Fibroblast of skin of left biceps (primary cell): ENCODE measurements around the gene FIBCD1.

Experiments used
- DNase-seq, 2 experiments: peaks; one replicate each; pipeline ENCODE4 v3.0.0-alpha.2; 2013; ENCODE audit warnings: low read depth in 2 of 2

FIBCD1 gene

DNA sequence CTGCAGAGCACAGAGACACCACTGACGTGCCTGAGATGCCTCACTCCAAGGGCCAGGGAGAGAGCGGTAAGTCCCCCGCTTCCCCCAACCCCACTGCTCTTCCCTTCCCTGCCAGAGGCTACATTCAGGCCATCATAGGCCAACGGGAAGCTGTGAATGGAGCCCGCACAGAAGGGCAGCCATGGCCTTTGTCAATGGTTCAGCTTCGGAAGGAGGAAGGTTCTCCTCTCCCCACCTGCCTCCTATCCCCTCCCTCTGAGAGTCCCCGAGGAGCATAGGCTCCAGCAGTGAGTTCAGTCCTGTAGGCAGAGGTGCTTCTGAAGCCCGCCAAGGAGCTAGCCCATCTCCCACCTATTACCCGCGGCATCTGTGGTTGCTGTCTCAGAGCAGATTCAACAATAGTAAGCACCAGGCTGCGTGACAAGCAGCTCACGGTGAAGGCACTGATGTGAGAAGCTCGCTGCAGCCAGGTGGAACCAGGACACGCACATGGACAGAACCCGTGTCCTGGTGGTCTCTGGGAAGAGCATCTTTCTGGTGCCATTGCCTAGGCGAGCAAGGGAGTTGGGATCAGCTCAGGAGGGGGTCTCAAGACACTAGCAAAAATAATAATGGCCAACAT, 58.3 kb downstream of the FIBCD1 start:
- DNase-seq, result no peak

DNA sequence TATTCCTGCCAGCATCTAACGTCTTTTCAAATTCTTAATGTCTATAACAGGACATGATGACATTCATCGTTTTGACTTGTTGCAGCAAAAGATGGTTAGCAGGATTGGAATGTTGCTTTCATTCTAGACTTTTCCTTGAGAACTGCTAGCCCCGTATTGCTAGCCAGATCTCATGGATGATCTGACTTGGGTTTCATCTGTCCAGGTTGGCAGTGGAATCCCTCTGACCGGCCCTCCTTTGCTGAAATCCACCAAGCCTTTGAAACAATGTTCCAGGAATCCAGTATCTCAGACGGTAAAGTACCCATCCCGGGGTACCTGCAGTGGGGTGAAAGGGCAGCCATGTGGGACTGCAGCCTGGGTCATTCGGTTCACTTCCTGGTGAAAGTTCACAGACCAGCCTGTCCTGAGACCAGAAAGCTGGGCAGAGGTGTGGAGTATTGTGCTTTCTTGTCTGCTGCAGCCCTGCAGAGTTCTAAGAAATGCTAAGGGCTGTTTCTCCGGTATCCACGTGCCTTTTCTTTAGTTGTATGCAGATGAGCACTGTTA, 59.1 kb downstream of the FIBCD1 start:
- no peak for DNase-seq

DNA sequence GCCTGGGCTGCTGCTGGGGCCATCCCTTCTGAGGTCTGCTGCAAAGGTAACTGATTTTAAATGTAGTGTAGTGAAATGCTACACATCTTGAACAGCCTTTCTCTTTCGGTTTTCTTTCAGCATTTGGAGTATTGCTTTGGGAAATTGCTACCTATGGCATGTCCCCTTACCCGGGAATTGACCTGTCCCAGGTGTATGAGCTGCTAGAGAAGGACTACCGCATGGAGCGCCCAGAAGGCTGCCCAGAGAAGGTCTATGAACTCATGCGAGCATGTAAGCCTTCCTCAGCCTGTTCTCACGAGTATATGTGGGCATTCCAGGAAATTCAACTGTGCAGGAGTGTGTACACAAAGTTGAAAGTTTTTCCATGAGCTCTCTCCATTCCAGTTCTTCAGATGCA, 60.8 kb downstream of the FIBCD1 start:
- no peak for DNase-seq

DNA sequence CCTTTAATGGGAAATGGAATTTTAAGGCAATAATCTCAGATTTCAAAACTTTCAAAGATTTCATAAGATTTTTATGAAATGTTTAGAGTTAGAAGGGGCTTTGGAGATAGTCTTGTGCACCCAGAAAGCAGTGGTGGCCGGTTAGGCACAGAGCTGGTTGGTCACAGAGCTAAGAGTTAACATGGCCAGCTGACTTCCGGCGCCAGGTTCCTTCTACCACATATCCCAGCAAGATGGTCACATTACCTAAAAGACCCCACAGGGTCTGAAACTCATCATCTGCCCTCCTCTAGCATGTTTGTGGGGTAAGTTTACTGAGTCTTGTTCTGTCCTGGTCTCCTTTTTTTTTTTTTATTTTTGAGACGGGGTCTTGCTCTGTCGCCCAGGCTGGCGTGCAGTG, 61.7 kb downstream of the FIBCD1 start:
- DNase-seq, result no peak

DNA sequence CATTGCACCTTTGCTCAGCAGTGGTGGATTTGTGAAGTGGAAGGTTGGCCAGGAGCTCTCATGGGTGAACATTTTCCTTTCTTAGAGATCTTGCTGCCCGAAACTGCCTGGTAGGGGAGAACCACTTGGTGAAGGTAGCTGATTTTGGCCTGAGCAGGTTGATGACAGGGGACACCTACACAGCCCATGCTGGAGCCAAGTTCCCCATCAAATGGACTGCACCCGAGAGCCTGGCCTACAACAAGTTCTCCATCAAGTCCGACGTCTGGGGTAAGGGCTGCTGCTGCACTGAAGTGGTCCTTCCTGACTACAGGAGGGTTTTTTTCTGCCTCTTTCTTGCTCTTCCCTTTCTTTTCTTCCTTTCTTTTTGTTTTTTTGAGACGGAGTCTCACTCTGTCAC, 64.3 kb downstream of the FIBCD1 start:
- DNase-seq, result no peak

DNA sequence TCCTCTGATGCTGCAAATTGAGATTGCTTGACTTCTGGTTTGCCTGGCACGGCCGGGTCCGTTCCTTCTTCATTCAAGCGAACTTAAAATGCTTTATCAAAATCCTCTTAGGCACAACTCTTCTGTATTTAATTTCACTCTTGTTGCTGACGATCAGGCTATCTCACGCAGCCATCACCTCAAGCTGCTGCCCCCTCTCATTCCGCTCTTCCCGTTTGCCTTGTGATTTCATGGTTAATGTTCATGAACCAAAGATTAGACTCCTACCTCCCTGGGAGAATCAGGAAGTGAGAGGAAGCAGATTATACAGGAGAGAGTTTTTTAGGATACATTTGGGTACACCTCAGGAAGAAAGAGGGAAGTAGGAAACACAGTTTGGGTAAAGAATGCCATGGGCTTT, 65.1 kb downstream of the FIBCD1 start:
- DNase-seq, result no peak

DNA sequence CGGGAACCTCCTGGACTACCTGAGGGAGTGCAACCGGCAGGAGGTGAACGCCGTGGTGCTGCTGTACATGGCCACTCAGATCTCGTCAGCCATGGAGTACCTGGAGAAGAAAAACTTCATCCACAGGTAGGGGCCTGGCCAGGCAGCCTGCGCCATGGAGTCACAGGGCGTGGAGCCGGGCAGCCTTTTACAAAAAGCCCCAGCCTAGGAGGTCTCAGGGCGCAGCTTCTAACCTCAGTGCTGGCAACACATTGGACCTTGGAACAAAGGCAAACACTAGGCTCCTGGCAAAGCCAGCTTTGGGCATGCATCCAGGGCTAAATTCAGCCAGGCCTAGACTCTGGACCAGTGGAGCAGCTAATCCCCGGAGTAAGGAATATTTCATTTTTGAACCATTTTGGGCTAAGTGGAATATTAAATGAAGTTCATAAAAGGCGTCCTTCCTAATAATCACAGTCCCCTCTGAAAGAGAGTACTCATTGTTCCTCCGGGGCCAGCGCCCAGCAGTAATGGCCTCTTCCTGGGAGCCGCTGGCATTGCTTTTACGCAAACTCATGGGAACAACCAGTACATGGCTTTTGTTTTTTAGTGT, 66.0 kb downstream of the FIBCD1 start:
- no peak for DNase-seq

DNA sequence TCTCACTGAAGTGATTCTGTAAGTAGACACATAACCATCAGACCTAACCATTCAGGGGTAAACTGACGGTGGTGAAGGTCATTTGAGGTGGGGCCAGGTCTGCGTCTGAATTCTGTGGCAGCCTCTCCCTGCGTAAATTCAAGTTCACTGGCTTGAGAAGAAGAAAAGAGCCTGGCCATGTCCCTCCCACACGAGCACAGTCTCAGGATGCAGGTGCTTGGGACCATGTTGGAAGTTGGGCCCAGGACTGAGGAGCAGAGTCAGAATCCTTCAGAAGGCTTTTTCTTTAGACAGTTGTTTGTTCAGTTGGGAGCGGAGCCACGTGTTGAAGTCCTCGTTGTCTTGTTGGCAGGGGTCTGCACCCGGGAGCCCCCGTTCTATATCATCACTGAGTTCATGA, 66.5 kb downstream of the FIBCD1 start:
- no peak for DNase-seq

DNA sequence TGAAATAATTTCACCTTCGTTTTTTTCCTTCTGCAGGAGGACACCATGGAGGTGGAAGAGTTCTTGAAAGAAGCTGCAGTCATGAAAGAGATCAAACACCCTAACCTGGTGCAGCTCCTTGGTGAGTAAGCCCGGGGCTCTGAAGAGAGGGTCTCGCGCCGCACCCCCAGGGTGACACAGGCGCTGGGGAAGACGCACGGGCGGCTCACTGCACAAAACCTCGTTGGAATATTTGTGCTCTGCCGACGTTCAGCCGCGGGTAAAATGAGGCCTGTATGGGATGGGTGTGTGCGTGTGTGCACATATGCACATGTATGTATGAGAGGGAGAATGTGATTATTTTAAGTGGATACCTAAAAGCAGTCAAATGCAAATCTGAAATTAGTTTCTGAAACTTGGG, 67.0 kb downstream of the FIBCD1 start:
- no peak for DNase-seq

DNA sequence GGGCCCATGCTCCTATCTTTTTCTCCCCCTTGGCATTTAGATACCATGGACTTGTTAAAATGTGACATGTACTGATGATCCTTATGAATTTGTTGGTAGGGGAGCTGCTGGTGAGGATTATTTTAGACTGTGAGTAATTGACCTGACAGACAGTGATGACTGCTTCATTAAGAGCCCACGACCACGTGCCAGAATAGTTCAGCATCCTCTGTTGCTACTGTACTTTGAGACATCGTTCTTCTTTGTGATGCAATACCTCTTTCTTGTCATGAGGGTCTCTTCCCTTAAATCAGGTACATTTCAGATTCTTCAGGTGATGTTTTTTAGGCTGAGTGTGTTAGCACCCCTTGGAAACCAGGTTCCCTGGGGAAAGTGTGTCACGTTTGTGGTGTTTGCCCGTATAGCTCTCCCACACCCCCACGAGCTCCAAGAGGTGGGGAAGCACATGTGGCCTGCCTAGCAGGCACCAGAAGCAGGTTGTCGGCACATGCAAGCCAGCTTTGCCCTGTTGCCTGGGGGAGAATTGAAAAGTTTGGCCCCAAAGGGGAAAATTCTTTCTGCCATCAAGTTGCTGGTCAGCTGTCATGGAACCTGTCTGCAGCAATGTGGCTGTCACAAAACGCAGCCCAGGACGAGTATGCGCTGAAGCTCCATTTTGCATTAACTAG, 67.5 kb downstream of the FIBCD1 start:
- no peak for DNase-seq

DNA sequence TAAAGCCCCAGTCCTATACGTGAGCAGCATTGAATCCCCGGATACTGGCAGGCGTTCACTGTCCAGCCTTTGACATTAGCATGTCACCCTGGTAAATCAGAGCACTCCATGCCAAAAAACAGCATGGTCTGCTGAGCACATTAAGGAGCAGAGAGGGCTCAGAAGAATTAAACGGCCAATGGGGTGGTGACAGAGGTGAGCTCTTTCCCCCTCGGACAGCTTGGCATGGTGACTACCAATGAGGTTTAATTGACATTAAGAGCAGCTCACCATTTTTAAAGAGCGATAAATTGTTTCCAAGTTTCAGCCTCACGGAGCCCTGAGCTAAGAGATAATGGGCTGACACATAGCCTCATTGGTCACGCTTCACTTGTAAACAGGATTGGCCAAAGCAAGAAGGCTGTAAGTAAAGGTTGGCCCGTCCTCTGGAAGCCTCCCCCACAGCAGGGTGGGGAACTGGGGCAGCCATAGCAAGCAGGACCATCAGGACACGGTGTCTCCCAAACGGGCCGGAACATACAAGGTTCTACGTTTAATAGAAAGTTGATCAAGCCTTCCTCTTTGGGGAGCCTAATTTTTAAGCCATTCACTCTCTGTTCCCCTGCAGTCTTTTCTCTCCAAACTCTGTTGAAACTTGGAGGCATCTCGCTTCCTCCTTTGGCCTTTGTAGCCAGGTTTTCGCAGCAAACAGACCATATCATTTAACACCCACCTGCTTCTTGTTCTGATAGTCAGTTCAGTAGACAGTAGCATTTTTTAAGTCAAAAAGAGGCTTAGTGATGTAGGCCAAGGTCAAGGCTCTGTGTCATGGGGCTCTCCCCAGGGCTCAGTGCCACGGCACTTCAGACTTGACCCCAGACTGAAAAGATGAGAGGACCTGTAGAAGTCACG, 68.3 kb downstream of the FIBCD1 start:
- no peak for DNase-seq

DNA sequence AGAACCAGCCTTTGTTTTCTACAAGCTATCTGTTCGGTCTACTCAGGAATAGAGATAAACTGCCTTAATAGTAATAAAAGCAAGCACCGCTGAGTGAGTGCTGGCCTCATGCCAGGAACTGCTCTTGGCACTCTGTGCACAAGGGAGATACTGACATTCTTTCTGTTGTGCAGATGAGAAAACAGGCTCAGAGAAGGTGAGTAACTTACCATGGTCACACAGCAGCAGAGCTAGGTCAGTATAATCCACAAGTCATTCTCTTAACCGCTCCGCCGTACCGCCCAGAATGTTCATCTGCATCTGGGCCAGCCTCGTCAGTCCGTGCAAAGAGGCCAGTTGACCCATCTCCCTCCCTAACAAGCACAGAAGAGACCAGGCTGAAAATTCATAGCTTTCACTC, 69.8 kb downstream of the FIBCD1 start:
- DNase-seq, result no peak

DNA sequence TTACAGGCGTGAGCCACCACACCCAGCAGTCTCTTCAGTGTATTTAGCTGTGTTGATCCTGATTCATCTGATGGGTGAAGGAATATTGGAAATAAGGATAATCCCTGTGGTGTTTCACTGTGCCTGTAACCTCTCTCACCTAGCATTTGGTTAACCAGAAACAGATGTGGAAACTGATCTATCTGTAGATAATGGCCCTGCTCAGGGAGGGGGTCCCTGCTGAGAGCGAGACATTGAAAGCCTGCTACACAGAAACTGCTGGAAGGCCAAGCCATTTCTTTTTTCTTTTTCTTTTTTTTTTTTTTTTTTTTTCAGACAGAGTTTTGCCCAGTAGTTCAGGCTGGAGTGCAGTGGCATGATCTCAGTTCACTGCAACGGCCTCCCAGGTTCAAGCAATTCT, 70.8 kb downstream of the FIBCD1 start:
- DNase-seq, result no peak

DNA sequence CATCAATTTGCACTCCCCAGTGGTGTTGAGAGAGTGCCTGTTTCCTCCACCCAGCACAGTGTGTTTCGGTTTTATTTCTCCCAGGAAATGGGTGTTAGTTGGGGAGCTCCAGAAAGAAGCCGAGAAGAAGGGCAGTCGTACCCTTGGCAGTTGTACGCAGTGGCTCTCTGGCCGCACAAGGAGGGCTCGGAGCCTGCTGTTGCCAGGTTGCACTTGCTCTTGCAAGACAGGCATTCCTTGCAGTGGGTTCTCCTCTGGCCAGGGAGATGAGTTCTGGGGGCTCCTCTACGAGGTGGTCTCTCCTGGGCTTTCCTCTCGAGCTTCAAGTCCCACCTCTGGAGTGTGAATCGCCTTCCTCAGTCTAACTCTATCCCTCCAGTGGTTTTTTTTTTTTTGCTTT, 71.5 kb downstream of the FIBCD1 start:
- no peak for DNase-seq

DNA sequence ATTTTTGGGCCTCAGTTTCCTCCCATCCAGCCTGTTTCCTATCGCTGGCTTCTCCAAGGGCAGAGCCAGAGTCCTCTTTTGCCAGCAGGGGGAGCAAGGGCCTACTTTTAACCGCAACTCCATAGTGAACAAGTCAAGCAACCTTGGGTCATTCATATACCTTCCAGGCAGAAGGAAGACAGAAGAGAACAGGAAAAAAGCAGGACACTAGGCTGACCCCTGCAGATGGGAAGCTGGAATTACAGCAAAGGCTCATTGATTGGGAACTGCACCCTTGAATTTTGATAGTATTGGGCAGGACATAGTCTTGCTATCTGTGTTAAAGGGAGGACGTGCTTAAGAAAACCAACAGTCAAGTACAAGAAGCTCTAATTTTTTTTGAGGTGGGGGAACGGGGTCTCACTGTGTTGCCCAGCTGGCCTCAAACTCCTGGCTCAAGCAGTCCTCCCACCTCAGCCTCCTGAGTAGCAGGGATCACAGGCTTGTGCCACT, 72.5 kb downstream of the FIBCD1 start:
- peak; percentile 65 to 68 for DNase-seq

DNA sequence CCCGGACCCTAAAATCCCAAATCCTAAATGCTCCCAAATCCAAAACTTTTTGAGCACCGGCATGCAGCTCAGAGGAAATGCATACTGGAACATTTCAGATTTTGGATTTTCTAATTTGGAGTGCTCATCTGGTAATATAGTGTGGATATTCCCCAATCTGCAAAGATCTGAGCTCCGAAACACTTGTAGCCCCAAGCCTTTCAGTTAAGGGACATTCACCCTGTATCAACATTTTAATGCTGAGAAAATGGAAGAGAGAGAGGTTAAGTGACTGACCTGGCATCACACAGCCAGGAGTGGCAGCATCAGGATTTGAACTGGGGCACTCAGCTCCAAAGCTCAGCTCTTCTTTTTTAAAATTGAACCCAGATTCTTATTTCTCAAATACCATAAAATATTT, 73.1 kb downstream of the FIBCD1 start:
- no peak for DNase-seq

DNA sequence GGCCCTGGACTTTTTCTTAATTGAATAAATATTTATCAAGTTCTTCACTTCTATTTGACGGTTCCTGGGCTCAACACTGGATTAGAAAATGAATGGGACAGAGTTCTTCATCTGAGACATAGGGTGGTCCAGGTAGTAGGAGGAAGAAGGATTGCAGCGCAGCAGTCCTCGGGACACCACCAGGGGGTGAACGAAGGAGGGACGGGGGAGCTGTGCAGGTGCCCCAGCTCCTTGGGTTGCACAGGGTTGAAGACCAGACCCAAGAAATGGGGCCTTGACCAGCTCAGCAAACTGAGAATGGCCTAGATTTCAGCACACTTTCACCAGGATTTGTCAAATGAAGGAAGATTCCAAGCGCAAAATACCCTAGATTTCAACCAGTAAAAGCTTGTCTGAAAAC, 74.5 kb downstream of the FIBCD1 start:
- no peak for DNase-seq

DNA sequence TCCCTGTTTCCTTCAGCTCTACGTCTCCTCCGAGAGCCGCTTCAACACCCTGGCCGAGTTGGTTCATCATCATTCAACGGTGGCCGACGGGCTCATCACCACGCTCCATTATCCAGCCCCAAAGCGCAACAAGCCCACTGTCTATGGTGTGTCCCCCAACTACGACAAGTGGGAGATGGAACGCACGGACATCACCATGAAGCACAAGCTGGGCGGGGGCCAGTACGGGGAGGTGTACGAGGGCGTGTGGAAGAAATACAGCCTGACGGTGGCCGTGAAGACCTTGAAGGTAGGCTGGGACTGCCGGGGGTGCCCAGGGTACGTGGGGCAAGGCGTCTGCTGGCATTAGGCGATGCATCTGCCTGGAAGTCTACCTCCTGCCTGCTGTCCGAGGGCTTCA, 76.3 kb downstream of the FIBCD1 start:
- DNase-seq, result no peak

DNA sequence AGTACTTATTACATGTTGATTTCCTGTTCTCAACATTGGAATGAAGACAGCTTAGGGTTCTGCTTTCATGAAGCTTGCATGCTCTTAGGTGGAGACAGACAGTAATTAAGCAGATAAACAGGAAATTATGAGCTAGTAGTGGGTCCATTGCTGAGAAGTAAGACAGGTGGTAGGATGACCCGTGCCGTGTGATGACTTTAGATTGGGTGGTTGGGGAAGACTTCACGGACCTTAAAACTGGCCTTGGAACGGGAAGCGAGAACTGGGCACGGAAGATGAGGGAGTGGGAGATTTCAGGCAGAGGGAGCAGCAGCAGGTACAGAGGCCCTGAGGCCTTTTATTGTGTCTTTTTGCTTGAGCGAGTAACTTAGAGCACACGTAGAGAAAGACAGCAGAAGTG, 76.8 kb downstream of the FIBCD1 start:
- no peak for DNase-seq

DNA sequence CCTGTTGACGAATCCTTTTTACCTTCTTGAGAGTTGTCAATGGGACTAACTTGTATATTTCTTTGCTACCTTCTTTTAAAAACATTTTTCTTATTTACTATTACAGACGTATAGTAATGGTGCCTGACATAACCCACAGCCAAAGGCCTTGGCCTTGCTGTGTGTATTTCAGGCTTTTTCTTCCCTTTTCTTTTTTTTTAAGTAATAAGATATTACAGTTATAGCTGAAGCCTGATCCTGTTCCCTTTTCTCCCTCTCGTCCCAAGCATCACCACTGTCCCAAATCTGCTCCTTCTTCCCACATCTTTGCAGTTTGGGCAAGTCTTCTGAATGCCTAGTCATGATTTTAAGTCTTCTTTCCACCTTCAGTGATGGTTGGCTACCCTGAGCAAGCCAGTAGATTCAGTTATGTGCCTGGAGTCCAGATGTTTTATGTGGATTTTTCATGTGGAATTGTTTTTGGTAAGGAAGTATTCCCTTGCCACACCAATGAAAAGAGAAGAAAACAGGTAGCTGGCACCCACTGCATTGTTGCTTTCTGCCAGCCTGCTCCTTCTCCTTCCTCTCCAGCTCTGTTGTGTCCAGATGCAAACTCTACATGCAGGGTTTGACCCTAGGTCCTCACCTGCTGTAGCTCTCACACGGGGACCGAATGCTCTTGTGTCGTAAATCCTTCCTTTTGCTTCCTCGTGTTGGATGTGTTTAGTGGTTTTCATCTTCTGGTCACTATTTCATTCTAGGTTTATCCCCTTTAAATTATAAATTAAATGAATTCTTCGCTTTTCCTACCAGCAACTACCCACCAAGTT, 77.5 kb downstream of the FIBCD1 start:
- no peak for DNase-seq
